ENCODE measurements around the gene HACD3.
"Not testable (repeated sequence)": the region's sequence is repeated elsewhere in the genome, so short reads cannot be mapped to it uniquely, and the experiment has no call there.

DNA sequence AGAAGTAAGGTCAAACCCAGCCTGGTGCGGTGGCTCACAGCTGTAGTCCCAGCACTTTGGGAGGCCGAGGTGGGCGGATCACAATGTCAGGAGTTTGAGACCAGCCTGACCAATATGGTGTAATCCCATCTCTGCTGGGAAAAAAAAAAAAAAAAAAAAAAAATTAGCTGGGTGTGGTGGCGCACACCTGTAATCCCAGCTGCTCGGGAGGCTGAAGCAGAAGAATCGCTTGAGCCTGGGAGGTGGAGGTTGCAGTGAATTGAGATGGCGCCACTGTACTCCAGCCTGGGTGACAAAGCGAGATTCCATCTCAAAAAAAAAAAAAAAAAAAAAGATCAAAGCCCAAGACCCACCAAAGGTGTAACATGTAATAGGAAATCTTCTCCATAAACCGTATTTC, 19.0 kb downstream of the HACD3 start:
- TF ChIP-seq, protein P1, sequence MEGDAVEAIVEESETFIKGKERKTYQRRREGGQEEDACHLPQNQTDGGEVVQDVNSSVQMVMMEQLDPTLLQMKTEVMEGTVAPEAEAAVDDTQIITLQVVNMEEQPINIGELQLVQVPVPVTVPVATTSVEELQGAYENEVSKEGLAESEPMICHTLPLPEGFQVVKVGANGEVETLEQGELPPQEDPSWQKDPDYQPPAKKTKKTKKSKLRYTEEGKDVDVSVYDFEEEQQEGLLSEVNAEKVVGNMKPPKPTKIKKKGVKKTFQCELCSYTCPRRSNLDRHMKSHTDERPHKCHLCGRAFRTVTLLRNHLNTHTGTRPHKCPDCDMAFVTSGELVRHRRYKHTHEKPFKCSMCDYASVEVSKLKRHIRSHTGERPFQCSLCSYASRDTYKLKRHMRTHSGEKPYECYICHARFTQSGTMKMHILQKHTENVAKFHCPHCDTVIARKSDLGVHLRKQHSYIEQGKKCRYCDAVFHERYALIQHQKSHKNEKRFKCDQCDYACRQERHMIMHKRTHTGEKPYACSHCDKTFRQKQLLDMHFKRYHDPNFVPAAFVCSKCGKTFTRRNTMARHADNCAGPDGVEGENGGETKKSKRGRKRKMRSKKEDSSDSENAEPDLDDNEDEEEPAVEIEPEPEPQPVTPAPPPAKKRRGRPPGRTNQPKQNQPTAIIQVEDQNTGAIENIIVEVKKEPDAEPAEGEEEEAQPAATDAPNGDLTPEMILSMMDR (conservative IDR thresholded peaks at IDR 0.05): not testable (repeated sequence)
- not testable (repeated sequence) for TF ChIP-seq ZFX (IDR thresholded peaks at IDR 0.05)

Measured in C4-2B (cell line).